ENCODE results near the gene NLRC5.
A peak's percentile ranks its signal among the peaks of the same experiment; 100 is the strongest.
"Not testable (repeated sequence)": the region's sequence is repeated elsewhere in the genome, so short reads cannot be mapped to it uniquely, and the experiment has no call there.

The NLRC5 gene

DNA sequence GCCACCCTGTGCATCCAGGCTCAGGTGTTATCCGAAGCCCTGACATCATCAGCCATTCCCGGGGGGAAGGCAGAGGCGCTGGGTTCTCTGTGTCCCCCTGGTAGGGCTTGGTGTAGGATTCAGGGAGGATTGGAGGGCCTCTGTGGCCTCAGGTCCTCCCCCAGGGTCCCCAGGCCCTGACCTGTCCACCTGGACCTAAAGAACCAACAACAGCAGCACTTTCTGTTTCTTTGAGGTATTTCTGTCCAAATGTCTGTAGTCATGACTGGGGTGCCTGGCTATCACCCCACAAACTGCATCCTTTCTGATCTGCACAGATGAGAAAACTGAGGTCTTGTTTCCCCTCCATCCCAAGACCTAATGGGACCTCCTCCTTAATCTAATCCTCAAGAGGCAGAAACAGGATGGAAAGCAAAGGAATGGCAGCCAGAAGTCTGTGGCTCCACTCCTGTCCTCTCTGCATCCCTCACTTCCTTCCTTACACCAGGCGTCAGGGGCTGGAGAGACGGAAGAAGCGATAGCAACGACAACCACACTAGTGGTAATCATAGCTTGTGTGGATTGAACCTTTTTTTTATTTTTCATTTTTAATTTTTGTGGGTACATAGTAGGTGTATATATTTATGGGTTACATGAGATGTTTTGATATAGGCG, 11.8 kb downstream of the NLRC5 start:
- DNase-seq, result no peak

DNA sequence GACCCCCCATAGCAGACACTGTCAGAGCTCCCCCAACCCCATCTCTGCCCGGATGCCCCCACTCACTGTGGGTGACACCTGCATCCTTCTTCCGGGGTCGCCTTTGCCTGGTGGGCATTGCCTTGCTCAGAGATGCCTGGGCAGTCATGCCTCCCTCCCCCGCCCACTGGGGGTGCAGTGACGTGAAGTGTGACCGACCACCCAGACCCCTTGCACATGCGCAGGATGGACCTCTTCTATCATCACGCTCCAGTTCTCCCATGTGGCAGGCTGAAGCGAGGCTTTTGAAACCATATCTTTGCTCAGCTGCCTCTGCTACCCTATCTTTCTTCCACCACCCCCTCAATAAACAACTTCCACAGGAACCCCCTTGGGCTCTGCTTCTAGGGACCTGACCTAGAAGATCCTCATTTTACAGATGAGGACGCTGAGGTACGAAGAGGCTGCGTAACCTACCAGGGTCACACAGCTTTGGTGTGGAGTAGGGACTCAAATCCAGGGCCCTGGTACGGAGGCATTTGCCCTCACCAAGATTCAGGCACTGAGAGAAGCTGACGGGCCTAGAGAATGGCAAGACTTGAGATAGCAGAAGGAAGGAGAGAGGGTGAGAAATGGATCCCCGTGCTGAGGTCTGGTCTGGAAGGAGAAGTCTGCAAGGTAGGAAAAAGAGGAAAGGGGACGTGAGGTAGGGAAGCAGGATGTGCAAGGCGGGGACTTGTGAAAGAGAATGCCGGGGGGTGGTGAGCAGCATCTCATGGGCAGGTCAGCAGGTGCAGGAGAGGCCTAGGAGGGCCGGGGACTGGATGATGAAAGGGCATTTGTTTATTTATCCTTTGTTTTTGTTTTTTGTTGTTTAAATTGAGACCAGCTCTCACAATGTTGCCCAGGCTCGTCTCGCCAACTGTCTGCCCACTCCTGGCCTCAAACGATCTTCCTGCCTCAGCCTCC, 14.4 kb downstream of the NLRC5 start:
- DNase-seq, result no peak

DNA sequence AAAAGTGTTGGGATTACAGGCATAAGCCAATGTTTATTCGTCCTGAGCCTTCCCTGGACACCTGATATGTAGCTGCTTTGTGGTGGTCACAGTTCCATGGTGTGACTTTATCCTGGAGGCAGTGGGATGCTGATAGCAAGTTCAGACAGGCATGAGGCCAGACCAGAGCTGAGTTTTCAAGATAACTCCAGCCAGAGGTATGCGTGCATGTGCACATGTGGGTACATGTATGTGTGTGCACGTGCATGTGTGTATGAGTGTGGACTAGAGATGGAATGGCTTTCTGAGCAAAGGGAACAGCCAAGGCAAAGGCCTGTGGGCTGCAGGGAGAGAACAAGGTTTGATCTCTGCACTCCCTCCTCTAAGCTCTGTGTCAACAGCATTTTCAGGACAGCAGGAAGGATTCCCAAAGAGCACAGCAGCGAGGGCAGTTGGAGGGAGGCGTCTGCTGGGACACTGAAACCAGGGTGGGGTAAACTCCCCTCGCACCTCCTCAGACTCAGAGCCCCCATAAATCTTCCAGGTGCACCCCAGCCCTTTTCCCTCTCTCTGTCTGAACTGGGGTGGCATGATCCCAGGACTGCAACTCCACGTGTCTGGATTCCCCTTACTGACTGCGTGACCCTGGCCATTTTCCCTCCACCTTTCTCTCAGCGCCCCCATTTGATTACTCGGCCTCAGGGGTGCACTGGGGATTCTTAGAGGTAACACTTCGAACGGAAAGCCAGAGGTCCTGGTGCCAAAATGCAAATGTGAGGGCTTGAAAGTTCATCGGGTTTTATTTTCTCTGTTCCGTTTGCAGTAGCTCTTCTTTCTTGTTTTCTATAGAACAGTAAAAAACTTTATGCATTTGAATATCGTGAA, 15.3 kb downstream of the NLRC5 start:
- DNase-seq, result no peak

DNA sequence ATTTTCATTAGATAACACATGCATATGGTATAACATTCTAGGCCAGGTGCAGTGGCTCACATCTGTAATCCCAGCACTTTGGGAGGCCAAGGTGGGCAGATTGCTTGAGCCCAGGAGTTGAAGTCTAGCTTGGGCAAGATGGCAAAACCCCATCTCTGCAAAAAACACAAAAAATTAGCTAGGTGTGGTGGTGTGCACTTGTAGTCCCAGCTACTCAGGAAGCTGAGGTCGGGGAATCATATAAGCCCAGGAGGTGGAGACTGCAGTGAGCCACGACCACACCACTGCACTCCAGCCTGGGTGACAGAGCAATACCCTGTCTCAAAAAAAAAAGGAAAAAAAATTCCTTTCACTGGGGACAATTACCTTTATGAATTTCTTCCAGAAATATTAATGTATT, 16.2 kb downstream of the NLRC5 start:
- not testable (repeated sequence) for DNase-seq

DNA sequence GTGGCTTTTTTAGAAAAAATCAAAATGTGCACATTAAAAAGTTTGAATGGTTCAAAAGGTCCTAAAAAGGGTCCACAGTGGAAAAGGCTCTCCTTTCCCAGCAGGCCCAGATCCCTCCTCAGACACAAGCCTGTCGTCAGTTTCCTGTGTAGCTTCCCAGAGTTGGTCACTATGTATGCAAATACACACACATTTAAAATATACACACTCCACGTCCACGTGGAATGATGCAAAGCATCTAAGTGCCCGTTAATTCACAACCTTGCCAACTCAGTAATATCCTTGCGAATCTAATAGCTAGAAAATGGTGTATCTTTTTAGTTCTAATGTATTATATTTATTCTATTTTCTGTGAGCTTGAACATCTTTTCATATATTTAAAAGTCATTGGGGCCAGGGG, 17.7 kb downstream of the NLRC5 start:
- no peak for DNase-seq

DNA sequence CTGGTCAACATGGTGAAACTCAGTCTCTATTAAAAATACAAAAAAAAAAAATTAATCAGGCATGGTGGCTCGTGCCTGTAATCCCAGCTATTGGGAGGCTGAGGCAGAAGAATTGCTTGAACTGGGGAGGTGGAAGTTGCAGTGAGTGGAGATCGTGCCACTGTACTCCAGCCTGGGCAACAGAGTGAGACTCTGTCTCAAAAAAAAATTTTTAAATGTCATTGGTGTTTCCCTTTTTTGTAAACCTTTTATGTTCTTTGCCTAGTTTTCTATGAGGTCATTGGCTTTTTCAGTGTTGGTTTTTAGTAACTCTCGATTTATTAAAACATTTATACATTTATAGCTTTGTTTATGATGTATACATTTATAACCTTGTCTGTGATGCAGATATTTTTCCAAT, 18.2 kb downstream of the NLRC5 start:
- no peak for DNase-seq

DNA sequence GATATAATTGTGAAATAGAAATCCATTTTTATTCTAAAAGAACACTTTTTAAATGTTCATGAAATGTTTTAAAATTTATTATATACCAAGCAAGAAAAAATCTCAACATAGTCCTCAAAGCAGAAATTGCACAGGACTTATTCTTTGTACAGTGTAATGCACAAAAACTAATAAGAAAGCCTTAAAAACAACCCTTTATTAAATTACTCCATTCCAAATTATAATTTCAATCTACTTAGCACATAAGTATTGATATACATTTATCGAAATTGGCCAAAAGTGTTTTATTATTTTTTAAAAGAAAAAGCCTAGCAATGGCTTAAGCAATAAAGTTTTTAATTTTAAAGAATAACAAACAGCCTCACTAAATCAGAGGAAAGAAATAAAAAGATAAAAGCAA, 19.1 kb downstream of the NLRC5 start:
- no peak for DNase-seq

DNA sequence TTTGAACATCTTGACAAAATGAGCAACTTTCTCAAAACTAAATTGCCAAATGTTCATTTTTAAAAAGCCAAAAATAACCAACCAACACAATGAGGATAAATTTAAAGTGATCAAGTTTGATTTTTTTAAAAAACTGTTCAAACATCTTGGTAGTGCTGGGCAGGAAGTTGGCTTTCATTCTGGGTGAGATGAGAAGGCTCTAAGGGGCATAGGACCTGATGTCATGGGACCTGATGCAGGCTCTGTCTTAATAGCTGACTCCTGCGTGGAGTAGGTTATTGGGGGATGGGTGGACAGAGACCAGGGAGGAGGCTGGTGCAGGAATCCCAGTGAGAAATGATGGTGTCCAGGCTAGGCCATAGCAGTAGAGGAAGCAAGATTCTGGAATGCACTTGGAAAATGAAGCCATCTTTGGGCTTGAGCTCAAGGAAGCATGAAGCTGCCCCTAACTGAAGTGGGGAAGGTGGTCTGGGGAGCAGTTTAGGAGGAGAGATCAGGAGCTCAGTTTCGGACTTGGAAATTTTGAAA, 20.4 kb downstream of the NLRC5 start:
- DNase-seq, result no peak

DNA sequence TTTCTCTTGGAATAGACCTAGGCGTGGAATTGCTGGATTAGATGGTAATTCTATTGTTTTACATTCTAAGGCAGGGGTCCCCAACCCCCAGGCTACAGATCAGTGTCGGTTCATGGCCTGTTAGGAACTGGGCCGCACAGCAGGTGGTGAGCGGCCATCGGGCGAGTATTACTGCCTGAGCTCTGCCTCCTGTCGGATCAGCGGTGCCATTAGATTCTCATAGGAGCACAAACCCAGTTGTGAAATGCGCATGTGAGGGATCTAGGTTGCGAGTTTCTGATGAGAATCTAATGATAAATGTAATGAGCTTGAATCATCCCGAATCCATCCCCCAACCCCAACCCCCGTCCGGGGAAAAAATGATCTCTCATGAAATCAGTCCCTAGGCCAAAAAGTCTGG, 23.0 kb downstream of the NLRC5 start:
- no peak for DNase-seq

DNA sequence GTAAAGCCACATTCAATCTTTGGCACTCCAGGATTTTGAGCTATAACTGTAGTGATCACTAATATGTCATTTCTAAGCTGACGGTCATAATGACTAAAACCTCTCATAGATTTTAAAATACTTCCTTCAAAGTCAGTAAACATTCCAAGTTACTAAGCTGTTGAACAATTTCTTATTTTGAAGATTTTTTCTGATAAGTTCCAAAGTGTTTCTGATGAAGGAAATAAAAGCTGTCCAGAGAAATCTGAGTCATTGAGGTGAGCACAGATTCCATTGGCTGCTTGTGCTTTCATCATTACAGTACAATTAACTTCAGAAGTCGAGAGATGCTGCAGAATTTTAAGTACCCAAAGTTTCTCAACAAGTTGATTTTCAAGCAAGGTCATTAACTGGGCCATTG, 23.9 kb downstream of the NLRC5 start:
- DNase-seq, result no peak

DNA sequence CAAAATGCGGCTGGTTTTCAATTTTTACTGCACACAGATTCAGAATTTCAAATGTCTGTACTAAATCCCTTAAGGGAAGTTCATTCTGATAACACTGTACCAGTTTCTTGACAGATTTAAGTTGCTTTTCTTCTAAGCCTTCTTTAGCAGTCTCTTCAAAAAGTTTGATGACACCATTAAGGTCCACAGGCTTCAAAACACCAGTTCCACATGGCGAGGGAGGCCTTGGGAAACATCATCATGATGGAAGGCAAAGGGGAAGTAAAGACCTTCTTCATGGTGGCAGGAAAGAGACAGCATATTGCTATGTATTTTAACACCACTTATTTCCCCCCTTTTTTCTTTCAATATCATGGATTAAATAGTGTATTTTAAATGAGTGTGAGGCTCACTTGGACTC, 24.5 kb downstream of the NLRC5 start:
- DNase-seq, result no peak

DNA sequence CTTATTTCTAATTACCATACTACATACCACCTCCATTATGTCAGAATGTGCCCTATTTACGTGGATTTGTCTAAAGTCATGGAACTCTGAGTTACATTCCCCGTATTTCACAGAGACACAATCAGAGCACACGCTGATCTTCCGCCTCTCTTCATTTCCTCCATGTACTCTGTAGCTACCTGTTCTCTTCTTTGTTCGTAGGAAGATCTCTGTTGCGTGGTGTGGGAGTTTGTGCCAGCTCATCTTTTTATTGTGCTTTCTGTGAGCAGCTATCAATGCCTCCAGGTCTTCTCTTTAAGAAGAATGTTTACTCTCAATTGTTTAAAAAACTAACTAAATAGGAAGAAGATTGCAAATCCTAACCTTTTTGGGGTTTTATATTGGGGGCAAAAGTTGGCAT, 26.9 kb downstream of the NLRC5 start:
- no peak for DNase-seq

DNA sequence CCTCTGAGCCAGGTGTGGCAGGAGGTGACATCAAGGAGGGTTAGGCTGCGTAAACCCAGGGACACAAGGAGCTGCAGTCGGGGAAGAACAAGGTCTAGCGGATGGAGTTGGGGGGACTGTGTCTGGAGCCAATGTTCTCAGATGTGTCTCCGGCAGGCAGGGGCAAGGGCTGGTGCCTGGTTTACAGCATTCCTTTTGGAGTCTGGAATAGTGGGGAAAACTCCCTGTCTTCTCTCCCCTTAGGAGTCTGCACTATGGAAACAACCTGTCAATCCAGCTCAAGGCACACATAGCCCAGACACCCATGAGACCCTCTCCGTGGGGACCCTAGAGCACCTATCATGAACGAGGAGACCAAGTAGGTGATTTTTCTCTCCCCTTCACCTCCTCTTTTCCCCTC, 27.5 kb downstream of the NLRC5 start:
- DNase-seq, result no peak

DNA sequence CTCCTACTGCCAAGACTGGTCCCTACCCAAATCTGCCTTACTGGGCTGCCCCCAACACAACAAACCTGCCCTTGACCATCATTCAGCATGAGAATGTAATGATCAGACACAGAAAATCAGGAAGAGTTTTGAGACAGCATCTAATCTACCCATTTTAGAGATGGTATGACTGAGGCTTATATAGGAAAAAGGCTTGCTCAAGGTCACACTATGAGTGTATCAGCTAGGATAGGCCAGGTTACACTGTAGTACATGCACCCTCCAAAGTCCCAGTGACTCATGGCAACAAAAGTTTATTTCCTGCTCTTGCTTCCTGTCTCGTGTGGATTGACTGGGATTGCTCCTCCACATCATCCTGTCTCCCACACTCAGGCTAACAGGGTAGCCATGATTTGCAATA, 27.9 kb downstream of the NLRC5 start:
- no peak for DNase-seq

DNA sequence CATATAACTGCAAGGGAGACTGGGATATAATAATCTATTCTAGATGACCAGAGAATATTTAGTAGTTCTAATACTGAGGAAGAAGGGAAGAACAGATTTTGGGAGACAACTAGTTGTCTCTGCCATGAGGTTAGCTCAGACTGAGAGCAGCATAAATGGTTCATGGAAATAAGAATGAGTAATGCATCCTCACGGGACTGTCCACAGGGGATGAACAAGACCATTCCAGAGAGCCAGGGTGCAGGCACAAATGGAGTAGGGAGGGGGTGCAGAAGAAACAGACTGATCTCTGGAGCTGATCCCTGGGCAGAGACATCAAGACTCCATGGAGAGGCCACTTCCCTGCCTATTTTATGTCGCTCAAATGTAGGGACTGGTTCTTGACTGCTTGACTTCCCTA, 30.4 kb downstream of the NLRC5 start:
- no peak for DNase-seq

DNA sequence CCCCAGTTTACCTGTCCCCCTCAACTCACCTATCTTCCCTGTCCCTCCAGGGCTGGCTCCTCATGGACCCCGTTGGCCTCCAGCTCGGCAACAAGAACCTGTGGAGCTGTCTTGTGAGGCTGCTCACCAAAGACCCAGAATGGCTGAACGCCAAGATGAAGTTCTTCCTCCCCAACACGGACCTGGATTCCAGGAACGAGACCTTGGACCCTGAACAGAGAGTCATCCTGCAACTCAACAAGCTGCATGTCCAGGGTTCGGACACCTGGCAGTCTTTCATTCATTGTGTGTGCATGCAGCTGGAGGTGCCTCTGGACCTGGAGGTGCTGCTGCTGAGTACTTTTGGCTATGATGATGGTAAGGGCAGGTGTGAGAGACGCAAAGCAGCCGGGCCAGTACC, 31.3 kb downstream of the NLRC5 start:
- DNase-seq, result no peak

DNA sequence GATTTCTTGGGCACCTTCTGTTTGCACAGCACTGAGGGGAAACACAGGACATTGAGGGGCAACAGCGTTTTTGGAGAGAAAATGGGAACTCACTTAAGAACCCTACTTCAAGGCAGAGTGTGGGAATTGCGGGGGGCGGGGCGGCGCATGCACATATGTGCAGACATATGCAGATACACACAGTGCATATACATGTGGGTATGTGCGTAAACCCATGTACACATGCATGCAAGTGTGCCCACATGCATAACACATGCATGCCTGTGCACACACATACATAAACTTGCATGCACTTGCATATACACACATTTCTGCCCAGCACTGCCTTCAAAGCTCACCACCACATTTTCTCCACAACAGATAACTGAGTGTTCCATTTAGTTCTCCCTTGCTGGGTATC, 32.4 kb downstream of the NLRC5 start:
- no peak for DNase-seq

DNA sequence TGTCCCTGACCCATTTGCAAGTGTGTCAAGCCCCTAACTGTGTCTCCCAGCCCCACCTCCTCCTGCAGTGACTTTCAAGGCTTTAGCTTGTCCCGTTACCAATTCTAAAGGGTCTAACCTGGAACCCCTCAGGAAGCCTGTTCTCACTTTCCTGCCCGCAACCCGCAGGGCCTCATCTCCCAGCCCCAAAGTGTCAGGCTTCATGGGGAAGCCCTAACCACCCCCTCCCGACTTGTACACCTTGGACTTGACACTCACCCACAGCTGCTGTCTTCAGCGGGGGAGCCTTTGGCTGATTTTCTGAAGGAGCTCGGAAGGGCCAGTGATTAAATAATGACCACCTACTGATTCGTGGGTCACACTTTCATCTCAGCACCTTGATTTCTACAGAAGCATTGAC, 33.1 kb downstream of the NLRC5 start:
- DNase-seq, result no peak

DNA sequence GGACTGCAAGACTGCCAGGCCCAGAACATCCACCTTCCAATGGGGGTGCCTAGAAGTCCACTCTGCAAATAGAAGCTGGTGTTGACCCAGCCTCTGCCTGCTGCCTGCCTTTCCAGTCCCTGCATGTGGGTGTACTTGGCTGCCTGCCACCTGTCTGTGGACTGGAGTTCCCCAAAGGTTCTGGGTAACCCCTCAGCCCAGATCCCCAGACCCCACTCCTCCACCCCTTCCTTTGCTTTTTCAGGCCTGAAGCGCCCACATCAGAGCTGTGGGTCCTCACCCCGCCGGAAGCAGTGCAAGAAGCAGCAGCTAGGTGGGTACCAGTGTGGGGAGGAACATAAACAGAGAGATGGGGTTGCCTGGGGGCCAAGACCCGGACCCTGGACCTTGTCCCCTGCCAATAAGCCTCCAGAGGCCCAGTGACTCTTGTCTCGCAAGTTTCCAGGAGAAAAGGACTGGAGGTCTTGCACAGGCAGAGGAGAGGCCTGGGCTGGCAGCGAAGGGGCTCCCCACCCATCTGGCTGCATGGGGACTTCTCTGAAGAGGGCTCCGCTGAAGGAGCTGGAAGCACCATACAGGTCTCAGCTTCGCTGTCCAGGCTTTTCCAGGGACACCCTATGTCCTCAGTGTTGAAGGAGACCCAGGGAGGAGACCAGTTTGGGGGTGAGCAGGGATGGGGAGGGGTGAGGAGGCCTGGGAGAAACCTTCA, 34.3 kb downstream of the NLRC5 start:
- DNase-seq, result peak; percentile 47

DNA sequence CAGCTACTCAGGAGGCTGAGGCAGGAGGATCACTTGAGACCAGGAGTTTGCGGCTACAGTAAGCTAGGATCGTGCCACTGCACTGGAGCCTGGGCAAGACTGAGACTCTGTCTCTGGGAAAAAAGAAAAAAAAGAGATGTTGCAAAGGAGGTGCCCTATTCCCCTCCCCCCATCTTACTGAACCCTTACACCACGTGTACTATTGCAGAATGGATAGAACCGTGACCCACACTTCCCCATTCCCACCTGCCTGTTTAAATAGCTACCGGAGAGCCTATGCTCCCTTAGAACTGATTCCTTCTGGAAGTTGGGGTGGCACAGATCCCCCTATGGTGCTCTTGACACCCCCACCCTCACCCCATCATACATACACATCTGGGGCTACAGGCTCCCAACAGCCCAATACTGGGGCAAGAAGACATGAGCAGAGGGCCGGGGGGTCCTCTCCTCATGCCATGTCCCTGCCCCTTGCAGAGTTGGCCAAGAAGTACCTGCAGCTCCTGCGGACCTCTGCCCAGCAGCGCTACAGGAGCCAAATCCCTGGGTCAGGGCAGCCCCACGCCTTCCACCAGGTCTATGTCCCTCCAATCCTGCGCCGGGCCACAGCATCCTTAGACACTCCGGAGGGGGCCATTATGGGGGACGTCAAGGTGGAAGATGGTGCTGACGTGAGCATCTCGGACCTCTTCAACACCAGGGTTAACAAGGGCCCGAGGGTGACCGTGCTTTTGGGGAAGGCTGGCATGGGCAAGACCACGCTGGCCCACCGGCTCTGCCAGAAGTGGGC, 35.7 kb downstream of the NLRC5 start:
- no peak for DNase-seq

DNA sequence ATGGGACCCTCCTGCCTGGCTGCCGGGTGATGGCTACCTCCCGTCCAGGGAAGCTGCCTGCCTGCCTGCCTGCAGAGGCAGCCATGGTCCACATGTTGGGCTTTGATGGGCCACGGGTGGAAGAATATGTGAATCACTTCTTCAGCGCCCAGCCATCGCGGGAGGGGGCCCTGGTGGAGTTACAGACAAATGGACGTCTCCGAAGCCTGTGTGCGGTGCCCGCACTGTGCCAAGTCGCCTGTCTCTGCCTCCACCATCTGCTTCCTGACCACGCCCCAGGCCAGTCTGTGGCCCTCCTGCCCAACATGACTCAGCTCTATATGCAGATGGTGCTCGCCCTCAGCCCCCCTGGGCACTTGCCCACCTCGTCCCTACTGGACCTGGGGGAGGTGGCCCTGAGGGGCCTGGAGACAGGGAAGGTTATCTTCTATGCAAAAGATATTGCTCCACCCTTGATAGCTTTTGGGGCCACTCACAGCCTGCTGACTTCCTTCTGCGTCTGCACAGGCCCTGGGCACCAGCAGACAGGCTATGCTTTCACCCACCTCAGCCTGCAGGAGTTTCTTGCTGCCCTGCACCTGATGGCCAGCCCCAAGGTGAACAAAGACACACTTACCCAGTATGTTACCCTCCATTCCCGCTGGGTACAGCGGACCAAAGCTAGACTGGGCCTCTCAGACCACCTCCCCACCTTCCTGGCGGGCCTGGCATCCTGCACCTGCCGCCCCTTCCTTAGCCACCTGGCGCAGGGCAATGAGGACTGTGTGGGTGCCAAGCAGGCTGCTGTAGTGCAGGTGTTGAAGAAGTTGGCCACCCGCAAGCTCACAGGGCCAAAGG, 36.8 kb downstream of the NLRC5 start:
- no peak for DNase-seq
